ENCODE data around the gene GAB4.

GRCh38 chr22:16965083-16965482, 42.9 kb downstream of the GAB4 start:
- TF ChIP-seq, protein P1, sequence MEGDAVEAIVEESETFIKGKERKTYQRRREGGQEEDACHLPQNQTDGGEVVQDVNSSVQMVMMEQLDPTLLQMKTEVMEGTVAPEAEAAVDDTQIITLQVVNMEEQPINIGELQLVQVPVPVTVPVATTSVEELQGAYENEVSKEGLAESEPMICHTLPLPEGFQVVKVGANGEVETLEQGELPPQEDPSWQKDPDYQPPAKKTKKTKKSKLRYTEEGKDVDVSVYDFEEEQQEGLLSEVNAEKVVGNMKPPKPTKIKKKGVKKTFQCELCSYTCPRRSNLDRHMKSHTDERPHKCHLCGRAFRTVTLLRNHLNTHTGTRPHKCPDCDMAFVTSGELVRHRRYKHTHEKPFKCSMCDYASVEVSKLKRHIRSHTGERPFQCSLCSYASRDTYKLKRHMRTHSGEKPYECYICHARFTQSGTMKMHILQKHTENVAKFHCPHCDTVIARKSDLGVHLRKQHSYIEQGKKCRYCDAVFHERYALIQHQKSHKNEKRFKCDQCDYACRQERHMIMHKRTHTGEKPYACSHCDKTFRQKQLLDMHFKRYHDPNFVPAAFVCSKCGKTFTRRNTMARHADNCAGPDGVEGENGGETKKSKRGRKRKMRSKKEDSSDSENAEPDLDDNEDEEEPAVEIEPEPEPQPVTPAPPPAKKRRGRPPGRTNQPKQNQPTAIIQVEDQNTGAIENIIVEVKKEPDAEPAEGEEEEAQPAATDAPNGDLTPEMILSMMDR (IDR thresholded peaks at IDR 0.05; ENCODE audit: poor library complexity), result no peak
- no peak for TF ChIP-seq EZH2 (IDR thresholded peaks at IDR 0.05; ENCODE audit: borderline replicate concordance)

All from hepatocyte (in vitro differentiated cells).